NK-92 treated with Interleukin-12 subunit alpha and Interleukin-12 subunit beta, amount 100 ng/mL, for 24 hours (cell line): Measurements from ENCODE around the gene ITCH.
A peak's percentile ranks its signal among the peaks of the same experiment; 100 is the strongest.
"Not testable (repeated sequence)": the region's sequence is repeated elsewhere in the genome, so short reads cannot be mapped to it uniquely, and the experiment has no call there.

Source experiments
- DNase-seq: peaks from one replicate; lab custom pipeline; 2025; lab: John Stamatoyannopoulos, UW

Gene ITCH

GRCh38 chr20:34343458-34344211 lies 19.4 kb upstream of the ITCH start:
- DNase-seq: no peak

DNA sequence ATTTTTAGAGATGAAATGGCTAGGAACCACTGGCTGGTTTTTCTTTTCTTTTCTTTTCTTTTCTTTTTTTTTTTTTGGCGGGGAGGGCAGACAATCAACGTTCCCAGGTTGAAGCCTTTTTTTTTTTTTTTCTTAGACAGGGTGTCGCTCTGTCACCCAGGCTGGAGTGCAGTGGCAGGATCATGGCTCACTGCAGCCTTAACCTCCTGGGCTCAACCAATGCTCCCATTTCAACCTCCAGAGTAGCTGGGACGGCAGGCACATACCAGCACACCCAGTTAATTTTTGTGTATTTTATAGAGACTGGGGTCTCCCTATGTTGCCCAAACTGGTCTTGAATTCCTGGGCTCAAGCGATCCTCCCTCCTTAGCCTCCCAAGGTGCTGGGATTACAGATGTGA lies 18.8 kb upstream of the ITCH start:
- DNase-seq: no peak

DNA sequence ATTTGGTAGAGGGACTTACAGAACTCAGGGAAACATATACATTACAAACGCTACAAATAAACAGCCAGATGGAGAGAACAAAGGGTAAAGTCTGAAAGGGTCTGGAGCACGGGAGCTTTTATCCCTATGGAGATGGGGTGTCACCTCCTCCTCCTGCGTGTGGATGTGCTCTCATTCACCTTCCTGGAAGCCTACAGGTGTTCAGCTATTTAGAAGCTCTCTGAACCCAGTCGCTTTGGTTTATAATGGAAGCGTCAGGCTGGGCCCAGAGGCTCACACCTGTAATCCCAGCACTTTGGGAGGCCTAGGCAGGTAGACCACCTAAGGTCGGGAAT lies 17.7 kb upstream of the ITCH start:
- no peak for DNase-seq

DNA sequence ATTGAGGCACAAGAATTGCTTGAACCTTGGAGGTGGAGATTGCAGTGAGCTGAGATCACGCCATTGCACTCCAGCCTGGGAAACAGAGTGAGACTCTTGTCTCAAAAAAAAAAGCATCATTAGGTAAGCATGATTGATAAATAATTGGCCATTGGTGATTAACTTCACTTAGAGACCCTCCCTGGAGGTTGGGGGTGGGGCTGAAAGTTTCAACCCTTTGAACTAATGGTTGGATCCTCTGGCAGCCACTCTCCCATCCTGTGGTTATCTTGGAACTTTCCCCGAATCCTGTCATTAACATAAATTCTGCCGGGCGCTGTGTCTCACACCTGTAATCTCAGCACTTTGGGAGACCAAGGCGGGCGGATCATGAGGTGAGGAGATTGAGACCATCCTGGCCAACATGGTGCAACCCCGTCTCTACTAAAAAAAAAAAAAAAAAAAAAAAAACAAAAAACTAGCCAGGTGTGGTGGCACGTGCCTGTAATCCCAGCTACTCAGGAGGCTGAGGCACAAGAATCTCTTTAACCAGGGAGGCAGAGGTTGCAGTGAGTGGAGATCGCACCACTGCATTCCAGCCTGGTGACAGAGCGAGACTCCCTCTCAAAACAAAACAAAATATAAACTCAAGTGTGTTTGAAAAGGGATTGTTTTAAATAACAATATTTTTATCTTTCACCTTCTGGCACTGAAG lies 17.1 kb upstream of the ITCH start:
- not testable (repeated sequence) for DNase-seq

- DNase-seq: not testable (repeated sequence)
These were observed 16.6 kb upstream of the ITCH start for GRCh38 chr20:34346533-34346865.

DNA sequence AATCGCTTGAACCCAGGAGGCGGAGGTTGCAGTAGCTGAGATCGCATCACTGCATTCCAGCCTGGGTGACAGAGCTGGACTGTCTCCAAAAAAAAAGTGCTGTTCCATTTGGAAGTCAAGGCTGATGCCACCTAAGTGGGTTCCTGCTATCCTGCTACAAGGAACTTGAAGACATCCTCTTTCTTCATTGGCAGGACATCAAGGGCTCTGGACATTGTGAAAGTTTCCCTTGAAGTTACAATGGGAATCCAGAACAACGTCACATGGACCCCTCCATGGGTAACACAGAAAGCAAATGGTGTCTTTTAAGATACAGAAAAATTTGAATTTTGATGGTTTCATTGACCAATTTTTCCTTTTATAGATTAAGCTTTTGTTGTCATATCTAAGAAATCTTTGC lies 15.5 kb upstream of the ITCH start:
- DNase-seq: no peak

GRCh38 chr20:34350095-34350494 lies 13.0 kb upstream of the ITCH start:
- no peak for DNase-seq

GRCh38 chr20:34353467-34353866 lies 9.6 kb upstream of the ITCH start:
- DNase-seq: not testable (repeated sequence)

DNA sequence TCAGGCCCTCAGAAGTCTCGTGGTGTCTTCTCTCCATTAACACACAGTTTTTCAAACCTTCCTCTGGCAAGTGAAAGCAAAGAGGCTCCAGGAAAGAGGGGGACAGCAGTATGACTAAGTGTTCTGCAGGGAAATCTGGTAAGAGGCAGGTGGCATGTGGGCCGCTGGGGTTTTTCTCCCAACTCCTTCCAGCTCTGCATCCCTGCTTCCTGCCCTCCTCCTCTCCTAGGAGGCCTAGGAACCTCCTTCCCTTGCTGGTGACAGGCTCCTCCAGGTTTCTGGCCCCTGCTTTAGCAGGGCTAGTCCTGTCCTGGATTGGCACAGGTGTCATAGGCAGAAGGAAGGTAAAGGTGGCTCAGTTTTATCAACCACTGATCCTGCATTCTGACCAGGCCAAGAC lies 7.6 kb upstream of the ITCH start:
- no peak for DNase-seq

DNA sequence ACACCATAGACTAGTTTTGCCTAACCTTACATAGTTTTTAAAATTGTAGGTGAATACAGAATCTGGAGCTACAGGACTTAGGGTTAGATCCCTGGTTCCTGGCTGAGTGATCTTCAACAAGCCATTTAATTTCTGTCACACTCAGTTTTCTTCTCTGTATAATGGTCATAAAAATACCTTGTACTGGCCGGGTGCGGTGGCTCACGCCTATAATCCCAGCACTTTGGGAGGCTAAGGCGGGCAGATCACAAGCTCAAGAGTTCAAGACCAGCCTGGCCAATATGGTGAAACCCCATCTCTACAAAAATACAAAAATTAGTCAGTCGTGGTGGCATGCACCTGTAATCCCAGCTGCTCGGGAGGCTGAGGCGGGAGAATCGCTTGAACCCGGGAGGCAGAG lies 3.3 kb upstream of the ITCH start:
- DNase-seq: not testable (repeated sequence)

DNA sequence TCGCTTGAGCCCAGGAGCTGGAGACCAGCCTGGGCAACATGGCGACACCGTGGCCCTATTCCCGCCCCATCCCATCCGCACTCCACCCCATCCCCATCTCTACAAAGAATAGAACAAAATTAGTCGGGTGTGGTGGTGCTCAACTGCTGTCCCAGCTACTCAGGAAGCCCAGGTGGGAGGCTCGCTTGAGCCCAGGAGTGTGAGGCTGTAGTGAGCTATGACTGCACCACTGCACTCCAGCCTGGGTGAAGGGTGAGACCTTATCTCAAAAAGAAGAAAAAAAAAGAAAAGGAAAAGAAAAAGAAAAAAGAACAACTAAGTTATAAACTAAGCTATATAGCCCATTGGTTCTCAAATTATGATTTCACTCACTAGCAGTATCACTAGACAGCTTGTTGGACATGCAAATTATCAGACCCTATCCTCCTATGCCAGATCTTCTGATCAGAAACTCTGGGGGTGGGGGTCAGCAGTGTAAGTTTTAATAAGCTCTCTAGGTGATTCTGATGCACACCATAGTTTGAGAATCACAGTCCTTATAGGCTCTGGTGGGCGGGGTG lies 491 bp upstream of the ITCH start:
- no peak for DNase-seq

GRCh38 chr20:34363465-34364222 lies 571 bp downstream of the ITCH start:
- DNase-seq: peak; percentile 67

GRCh38 chr20:34364223-34364506 lies 1.1 kb downstream of the ITCH start:
- DNase-seq: no peak

DNA sequence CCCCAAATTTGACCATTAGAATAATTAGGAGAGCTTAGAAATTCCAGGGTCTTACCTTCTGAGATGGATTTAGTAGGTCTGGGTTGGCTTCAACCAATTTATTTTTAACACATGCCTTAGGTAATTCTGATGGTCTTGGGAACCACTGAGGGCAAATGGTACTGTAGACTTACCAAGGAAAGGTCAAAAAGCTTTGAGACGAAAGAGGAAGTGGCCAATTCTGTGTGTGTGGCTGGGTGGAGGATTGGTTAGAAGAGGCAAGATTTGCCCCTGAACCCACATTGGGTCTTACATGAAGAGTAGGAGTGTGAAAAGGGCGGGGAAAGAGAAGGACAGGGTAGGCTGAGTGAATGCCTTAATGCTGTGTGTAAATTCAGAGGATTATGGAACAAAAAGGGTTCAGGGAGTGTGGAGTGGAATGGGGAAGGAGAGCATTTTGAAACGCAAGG lies 2.7 kb downstream of the ITCH start:
- DNase-seq: peak; percentile 50

DNA sequence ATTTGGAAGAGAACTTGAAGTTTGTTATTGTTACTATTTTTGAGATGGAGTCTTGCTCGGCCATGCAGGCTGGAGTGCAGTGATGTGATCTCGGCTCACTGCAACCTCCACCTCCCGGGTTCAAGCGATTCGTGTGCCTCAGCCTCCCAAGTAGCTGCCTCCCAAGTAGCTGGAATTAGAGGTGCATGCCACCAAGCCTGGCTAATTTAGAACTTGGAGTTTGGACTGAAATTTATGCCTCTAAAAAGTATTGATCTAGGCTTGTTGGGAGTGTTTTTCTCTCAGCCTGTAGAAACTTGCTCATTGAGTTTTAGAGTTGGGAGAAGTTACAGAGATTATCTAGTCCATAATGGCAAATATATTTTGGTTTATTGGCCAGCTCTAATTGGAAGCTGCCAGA lies 4.1 kb downstream of the ITCH start:
- no peak for DNase-seq

DNA sequence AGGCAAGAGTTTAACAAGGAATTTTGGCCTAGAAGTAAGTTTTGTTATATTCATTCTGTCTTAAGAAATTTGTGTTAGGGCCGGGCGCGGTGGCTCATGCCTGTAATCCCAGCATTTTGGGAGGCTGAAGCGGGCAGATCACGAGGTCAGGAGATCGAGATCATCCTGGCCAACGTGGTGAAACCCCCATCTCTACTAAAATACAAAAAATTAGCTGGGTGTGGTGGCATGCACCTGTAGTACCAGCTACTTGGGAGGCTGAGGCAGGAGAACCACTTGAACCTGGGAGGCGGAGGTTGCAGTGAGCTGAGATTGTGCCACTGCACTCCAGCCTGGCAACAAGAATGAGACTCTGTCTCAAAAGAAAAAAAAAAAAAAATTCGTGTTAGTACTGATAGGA lies 4.8 kb downstream of the ITCH start:
- not testable (repeated sequence) for DNase-seq

- DNase-seq: no peak
These were observed 5.5 kb downstream of the ITCH start for GRCh38 chr20:34368547-34368946.

DNA sequence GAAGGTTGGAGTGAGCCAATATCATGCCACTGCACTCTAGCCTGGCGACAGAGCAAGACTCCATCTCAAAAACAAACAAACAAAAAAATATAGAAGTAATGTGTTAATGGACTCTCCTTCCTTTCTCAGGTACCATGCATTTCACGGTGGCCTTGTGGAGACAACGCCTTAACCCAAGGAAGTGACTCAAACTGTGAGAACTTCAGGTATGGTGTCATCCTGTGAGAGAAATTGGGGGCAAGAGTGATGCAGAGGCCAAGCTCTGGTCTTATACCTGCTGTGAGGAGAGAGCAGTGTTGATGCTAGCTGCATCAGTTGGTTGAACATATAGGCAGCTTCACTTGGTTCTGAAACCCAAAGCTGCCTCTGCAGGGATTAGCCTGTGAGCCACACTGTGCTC lies 6.2 kb downstream of the ITCH start:
- DNase-seq: peak; percentile 46

DNA sequence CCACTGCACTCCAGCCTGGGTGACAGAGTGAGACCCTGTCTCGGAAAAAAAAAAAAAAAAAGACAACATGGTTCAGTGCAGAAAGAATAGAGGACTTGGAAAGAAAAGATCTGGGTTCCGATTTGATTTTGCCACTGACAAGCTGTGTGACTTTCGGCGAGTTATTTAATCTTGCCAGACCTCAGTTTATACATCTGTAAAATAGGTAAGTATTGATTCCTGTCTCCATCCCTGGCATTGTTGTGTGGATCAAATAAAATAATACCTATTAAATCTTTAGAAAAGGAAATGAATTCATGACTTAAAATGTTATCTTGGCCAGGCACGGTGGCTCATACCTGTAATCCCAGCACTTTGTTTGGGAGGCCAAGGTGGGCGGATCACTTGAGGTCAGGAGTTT lies 7.0 kb downstream of the ITCH start:
- DNase-seq: no peak

- DNase-seq: no peak
These were observed 10.4 kb downstream of the ITCH start for GRCh38 chr20:34373445-34373844.

GRCh38 chr20:34374209-34374760 lies 11.2 kb downstream of the ITCH start:
- DNase-seq: no peak

DNA sequence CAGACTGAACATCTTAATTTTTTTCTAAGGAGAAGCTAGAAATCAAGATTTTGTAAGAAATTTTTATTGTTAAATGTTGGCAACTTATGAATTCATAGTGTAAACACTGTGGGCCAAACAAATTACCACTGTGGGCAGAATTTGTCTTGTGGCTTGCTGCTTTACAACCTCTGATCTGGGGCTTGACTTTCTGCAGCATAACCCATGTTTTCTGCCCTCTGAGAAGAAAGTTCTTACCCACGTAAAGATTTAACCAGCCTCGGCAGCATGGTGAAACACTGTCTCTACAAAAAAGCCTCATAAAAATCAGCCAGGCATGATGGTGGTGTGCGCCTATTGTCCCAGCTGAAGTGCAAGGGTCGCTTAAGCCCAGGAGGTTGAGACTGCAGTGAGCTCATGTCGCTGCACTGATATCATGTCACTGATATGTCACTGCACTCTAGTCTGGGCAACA lies 12.9 kb downstream of the ITCH start:
- no peak for DNase-seq
